ENCODE results near the gene NAT16.
"Not testable (repeated sequence)": the region's sequence is repeated elsewhere in the genome, so short reads cannot be mapped to it uniquely, and the experiment has no call there.

NAT16 gene

GRCh38 chr7:101201695-101202602 lies 21.9 kb upstream of the NAT16 start:
- peak; percentile 43 for DNase-seq (ENCODE audit: low spot score)

- no peak for DNase-seq (ENCODE audit: low spot score)
Measured at GRCh38 chr7:101200862-101201599, 20.9 kb upstream of the NAT16 start, which contains the start of gene MOGAT3. TSS of gene MOGAT3 (minus strand) at chr7:101201036. CDS start at chr7:101200854, 182 bp downstream.

GRCh38 chr7:101200504-101200861 lies 20.4 kb upstream of the NAT16 start:
- DNase-seq (ENCODE audit: low spot score) = no peak

- DNase-seq (ENCODE audit: low spot score) = not testable (repeated sequence)
Measured at GRCh38 chr7:101199522-101199921, 19.4 kb upstream of the NAT16 start.

- no peak for DNase-seq (ENCODE audit: low spot score)
Measured at GRCh38 chr7:101198476-101198875, 18.4 kb upstream of the NAT16 start.

- no peak for DNase-seq (ENCODE audit: low spot score)
Measured at GRCh38 chr7:101197991-101198390, 17.9 kb upstream of the NAT16 start.

- no peak for DNase-seq (ENCODE audit: low spot score)
Measured at GRCh38 chr7:101195884-101196283, 15.8 kb upstream of the NAT16 start.

- DNase-seq (ENCODE audit: low spot score) = no peak
Measured at GRCh38 chr7:101189109-101189508, 9.0 kb upstream of the NAT16 start.

GRCh38 chr7:101186844-101187428 lies 6.8 kb upstream of the NAT16 start:
- no peak for DNase-seq (ENCODE audit: low spot score)

- DNase-seq (ENCODE audit: low spot score) = no peak
Measured at GRCh38 chr7:101186194-101186593, 6.1 kb upstream of the NAT16 start.

GRCh38 chr7:101185258-101185839 lies 5.3 kb upstream of the NAT16 start:
- no peak for DNase-seq (ENCODE audit: low spot score)

- DNase-seq (ENCODE audit: low spot score) = no peak
Measured at GRCh38 chr7:101179713-101180112, 380 bp downstream of the NAT16 start.

GRCh38 chr7:101179117-101179516 lies 976 bp downstream of the NAT16 start:
- no peak for DNase-seq (ENCODE audit: low spot score)

GRCh38 chr7:101177644-101178043 lies 2.4 kb downstream of the NAT16 start:
- no peak for DNase-seq (ENCODE audit: low spot score)

GRCh38 chr7:101175664-101176063 lies 4.4 kb downstream of the NAT16 start:
- no peak for DNase-seq (ENCODE audit: low spot score)

- no peak for DNase-seq (ENCODE audit: low spot score)
Measured at GRCh38 chr7:101174322-101174854, 5.7 kb downstream of the NAT16 start.

- DNase-seq (ENCODE audit: low spot score) = peak; percentile 71
Measured at GRCh38 chr7:101173752-101174244, 6.3 kb downstream of the NAT16 start.

GRCh38 chr7:101172854-101173751 lies 7.0 kb downstream of the NAT16 start:
- peak; percentile 85 for DNase-seq (ENCODE audit: low spot score)

GRCh38 chr7:101172005-101172853 lies 7.9 kb downstream of the NAT16 start:
- DNase-seq (ENCODE audit: low spot score) = no peak

GRCh38 chr7:101171442-101171837 lies 8.7 kb downstream of the NAT16 start:
- no peak for DNase-seq (ENCODE audit: low spot score)

All from AG20443 (cell line).